GM08714 (cell line): ENCODE results near the gene SERPINH1.

Experiments
- H3K4me3 ChIP-seq: fragments of 200-500 bp; sonication (Bioruptor generic); 2 replicates; pipeline ENCODE4 v1.5.1; 2014; ENCODE audit warnings: mild to moderate bottlenecking, low read length, inconsistent platforms
- ZNF274 ChIP-seq: IDR thresholded peaks from 2 replicates; pipeline ENCODE4 v1.6.1; 2012; ENCODE audit warnings: mild to moderate bottlenecking, low read depth, low read length

SERPINH1 gene

GRCh38 chr11:75525433-75526191, 36.4 kb upstream of the SERPINH1 start, which contains the start of gene GDPD5:
Gene GDPD5 (minus strand): TSS chr11:75525941. CDS start chr11:75477735, 48,206 bp downstream.
- H3K4me3 ChIP-seq: peak within 1 kb of the TSS; percentile 57; the same call in 1 of the 2 replicates
- no peak for TF ChIP-seq ZNF274

GRCh38 chr11:75526192-75526541, 35.9 kb upstream of the SERPINH1 start:
- H3K4me3 ChIP-seq: peak overlapping the region; percentile 57; the same call in 1 of the 2 replicates
- no peak for TF ChIP-seq ZNF274

DNA sequence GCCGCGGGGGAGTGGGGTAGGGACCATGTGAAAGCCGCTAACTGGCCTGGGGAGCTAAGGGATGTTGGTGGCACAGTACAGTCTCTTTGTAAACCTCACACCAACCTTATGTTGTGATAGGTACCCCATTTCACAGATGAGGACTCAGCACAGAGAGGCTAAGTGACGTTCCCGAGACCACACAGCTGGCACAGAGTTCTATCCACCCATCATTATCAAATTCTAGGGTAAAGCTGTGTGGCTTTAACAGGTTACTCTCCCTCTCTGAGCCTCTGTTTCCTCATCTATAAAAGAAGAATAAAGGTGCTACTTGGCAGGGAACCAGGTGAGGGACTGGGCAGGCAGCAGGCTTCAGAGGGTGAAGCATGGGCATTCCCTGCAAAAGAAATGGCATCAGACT, 34.9 kb upstream of the SERPINH1 start:
- no peak overlapping the region for H3K4me3 ChIP-seq
- TF ChIP-seq ZNF274: no peak

DNA sequence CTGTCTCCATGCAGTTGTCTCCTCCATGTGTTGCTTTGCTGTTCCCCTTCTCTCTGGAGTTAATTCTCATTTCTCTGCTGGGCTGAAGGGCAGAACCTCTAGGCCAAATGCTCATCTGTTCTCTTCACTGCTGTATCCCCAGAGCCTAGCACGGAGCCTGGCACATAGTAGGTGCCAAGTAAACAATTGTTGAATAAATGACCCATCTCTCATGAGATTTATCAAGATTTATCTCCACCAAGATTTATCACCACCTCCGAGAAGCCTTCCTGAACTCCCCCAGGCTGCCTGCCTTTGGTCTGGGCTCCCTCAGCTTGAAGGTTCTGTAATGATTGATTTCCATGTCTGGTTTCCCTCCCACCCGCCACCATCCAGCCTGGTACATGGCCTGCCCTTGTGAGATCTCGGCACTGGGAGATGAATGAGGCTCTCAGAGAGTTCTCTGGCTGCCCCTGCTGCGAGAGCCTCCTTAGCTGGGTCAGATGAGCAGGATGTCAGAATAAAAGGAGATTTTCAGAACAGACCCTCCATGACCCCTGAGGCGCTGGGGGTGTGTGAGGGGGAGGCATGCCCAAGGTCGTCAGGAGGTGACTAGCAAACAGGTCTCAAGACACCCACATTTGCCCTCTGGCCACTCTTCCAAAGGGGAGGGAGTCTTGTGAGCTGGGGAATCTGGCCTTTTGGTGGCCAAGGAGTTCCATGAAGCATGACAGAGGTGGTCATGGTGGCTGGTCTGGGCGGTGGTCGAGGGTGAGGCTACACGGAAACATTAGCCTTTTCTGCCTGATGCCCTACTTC, 33.9 kb upstream of the SERPINH1 start:
- no peak for TF ChIP-seq ZNF274
- H3K4me3 ChIP-seq: no peak overlapping the region

- H3K4me3 ChIP-seq: no peak overlapping the region
- no peak for TF ChIP-seq ZNF274
Observed at GRCh38 chr11:75530577-75530976, 31.5 kb upstream of the SERPINH1 start.

DNA sequence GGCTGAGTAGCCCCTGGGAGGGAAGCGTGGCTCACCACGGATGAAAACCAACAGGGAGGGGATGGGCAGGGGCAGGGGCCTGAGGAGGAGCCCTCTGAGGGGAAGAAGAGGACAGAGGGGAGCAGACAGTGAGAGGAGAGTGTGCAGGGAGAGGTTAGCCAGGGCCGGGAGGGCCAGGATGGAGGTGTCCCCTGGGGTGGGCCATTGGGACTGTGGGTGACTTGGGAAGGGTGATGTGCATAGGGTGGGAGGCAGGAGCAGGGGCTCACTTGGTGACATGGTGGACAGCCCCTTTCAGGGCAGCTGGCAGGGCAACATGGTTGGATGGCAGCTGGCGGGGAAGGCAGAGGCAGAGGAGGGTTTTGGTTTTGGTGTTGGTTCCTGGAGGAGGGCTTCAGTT, 30.7 kb upstream of the SERPINH1 start:
- no peak for TF ChIP-seq ZNF274
- no peak overlapping the region for H3K4me3 ChIP-seq

DNA sequence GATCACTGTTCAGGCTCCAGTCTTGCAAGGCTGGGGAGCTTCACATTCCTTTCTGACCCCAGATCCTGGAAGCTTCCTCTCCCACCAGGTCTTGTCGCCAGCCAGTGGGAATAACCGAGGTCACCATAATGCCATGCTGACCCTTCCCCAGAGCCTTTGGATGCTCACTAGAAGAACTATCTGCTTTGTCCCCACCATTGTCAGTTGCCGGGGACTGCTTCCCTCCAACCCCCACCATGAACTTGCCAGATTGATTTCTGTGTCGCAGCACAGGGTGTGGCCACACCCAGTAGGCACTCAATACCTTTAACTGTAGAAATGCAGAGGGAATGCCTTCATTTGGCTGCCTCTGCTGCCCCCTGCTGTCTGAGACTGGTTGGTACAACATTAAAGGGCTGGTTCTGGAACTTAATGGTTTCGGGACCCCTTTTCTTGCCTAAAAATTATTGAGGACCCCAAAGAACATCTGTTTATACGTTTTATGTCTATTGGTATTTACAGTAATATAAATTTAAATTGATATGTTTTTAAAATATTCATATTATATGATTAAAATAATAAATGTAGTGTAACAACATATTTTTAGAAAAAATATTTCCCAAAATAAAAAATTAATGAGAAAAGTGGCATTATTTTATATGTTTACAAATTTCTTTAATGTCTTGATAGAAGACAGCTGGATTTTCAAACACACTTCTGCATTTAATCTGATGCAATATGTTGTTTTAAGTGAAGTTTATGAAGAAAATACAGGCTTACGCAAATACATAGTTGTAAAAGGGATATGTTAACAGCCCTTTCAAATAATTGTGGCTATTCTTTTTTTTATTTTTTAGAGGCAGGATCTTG, 29.6 kb upstream of the SERPINH1 start:
- no peak for TF ChIP-seq ZNF274
- no peak overlapping the region for H3K4me3 ChIP-seq

DNA sequence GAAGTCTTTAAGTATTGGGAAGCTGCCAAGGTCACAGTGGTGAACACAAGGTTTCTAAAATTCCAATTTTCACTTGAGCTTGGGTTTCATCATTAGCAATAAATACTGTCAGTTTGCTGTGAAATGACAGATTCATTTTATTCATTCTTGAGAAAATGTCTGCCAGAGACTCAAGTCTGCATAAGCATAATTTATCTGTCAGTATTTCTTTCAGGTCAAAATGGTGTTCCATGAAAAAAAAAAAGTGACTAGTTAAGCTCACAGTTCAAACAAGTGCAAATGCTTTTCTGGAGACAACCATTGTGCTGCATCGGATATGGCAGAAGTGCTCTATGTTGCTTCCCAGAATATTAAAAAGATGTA, 28.2 kb upstream of the SERPINH1 start:
- no peak overlapping the region for H3K4me3 ChIP-seq
- TF ChIP-seq ZNF274: no peak

DNA sequence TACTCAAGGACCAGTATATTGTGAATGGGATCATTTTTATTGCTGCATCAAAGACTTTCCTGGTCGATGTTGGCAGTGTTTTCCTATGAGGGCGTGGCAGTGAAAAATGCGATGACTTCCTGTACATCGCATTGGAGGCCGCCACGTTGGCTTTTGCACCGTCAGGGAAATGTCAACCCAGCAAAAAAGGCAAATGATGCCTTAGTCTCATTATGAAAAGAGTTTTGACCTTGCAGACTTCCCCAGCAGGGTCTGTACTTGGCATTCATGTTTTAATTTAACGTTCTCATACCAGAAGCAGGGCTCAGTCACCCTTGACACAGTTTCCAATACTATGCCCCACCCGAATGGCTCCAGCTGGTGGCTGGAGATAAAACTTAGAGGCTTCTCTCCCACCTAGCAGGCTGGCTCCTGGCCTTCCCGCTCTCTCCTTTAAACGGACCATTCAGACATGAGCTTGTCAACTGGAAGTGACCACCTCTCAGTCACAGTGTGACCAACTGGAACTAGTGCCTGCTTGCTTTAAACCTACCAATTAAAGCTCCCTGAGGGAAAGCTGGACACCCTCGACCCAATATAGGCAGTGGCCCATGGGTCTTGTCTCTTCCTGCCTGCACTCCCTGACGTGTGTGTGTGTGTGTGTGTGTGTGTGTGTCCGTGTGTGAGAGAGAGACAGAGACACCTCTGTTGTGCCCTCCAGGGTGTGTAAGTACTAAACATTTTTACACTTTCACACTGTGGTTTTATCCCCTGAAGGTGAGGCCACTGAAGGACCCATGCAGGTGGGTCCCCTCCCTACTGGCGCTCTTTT, 27.6 kb upstream of the SERPINH1 start:
- no peak for TF ChIP-seq ZNF274

DNA sequence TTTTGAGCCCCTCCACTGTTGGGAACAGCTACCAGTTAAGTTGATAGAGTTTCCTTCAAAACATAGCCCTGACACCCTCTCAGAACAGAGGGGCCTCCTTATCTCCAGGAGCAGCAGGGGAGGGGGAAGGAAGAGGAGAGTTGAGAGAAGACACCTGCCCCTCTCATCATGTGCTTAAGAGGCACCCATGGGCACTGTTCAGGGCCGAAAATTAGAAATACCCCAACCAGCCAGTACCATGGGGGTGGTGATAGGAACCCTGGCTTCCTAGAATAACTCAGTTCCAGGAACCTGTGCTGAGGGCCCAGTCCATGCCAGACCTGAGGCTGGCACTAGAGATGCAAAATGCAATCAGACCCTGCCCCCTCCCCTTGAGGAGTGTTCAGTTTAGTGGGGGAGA, 27.0 kb upstream of the SERPINH1 start:
- no peak for TF ChIP-seq ZNF274
- no peak overlapping the region for H3K4me3 ChIP-seq

More for the DNA sequence above, 27.6 kb upstream of the SERPINH1 start:
- H3K4me3 ChIP-seq: no peak overlapping the region

DNA sequence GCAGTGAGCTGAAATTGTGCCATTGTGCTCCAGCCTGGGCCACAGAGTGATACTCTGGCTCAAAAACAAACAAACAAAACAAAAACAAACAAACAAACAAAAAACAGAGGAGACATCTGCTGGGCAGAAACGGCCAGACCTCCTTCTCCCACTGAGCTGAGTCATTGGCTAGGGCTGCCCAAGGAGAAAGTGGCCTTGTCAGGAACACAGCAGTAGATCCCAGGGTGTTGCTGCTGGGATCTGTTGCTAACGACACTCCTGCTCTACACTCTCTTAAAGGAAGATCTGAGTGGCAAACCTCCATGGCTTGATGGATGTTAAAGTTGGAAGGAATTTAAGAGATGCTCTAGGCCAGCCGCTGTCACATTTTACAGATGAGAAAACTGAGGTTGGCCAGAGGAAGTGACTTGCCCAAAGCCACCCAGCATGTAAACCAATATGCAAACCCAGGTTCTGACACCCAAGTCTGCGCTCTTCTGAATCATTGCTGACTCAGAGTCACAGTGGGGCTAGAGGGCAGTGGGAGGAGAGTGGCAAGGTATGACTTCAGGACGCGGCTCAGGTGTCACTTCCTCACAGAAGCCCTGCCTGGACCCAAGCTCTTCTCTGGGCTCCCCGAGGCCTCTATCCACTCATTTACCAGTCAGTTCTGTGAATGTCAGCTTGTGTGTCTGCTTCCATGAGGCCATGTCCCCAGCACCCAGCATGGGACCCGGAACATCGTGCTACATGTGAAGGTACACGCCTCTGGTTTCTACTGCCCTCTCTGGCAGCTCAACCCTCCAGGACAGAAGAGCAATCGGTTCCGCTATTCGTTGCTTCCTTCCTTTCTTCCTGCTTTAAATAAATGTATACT, 25.0 kb upstream of the SERPINH1 start:
- no peak overlapping the region for H3K4me3 ChIP-seq
- no peak for TF ChIP-seq ZNF274

- no peak for TF ChIP-seq ZNF274
- no peak overlapping the region for H3K4me3 ChIP-seq
Observed at GRCh38 chr11:75537740-75538139, 24.3 kb upstream of the SERPINH1 start.
